ENCODE results near the gene SOBP. TPM values are rescaled to one million over a fixed set of nuclear protein-coding genes. Genes with fewer than 3 reads are reported as not detected.

Gene SOBP
- total and polyA plus RNA-seq, 10 donors = 0.87 to 7.8 (median 4.9) TPM

- Histone ChIP-seq H3K27ac (no peak overlapping the region), H3K9me3 (no peaks in the 10 kb centered on the region), H3K36me3 (no peaks in the 10 kb centered on the region), H3K4me1 (peaks cover 0 to 8% (median 0%) of the 10 kb centered on the region in 6 donors), H3K27me3 (replicated peaks in 1 of 7) (peaks cover 0 to 6% (median 0%) of the 10 kb centered on the region in 7 donors), H3K4me3 (no peak overlapping the region)
- TF ChIP-seq CTCF (IDR thresholded peaks at IDR 0.05 in 8 of 11, conservative IDR thresholded peaks at IDR 0.05 in 3 of 11) (no peak), POLR2AphosphoS5 (IDR thresholded peaks at IDR 0.05) (no peak), POLR2A (IDR thresholded peaks at IDR 0.05) (no peak)
- DNase-seq = no peak
- intact Hi-C loops (cut with DNase I; ENCODE audit: low total_unique reads) = no loop called here
- 66 to 77% (median 71%) methylated on average over 4 of the region's 4 CpGs for WGBS, 5 donors
Observed at GRCh38 chr6:107504270-107505026, 14.5 kb downstream of the SOBP start.

GRCh38 chr6:107506145-107506544 is 16.2 kb downstream of the SOBP start:
- Histone ChIP-seq H3K4me1 (peaks cover 0 to 8% (median 0%) of the 10 kb centered on the region in 6 donors), H3K4me3 (no peak overlapping the region), H3K9me3 (no peaks in the 10 kb centered on the region), H3K36me3 (no peaks in the 10 kb centered on the region), H3K27ac (no peak overlapping the region), H3K27me3 (replicated peaks in 1 of 7) (peaks cover 0 to 6% (median 0%) of the 10 kb centered on the region in 7 donors)
- DNase-seq = no peak
- WGBS, 5 donors = 81 to 97% (median 91%) methylated on average over 1 of the region's 1 CpG
- intact Hi-C loops (cut with DNase I; ENCODE audit: low total_unique reads) = no loop called here
- no peak for TF ChIP-seq POLR2AphosphoS5 (IDR thresholded peaks at IDR 0.05)
- no peak for TF ChIP-seq CTCF (IDR thresholded peaks at IDR 0.05 in 8 of 11, conservative IDR thresholded peaks at IDR 0.05 in 3 of 11)
- TF ChIP-seq POLR2A (IDR thresholded peaks at IDR 0.05) = no peak

- DNase-seq = no peak
- Histone ChIP-seq H3K27ac (no peak overlapping the region), H3K27me3 (replicated peaks in 1 of 7) (peaks cover 0 to 6% (median 0%) of the 10 kb centered on the region in 7 donors), H3K4me1 (peaks cover 0 to under 1% (median 0%) of the 10 kb centered on the region in 6 donors), H3K4me3 (no peak overlapping the region), H3K36me3 (no peaks in the 10 kb centered on the region), H3K9me3 (peaks cover 0 to 3% (median 0%) of the 10 kb centered on the region in 8 donors)
- WGBS, 5 donors = 38 to 78% (median 44%) methylated on average over 3 of the region's 3 CpGs
- intact Hi-C loops (cut with DNase I; ENCODE audit: low total_unique reads) = no loop called here
- TF ChIP-seq POLR2A (IDR thresholded peaks at IDR 0.05) (no peak), POLR2AphosphoS5 (IDR thresholded peaks at IDR 0.05) (no peak), CTCF (IDR thresholded peaks at IDR 0.05 in 8 of 11, conservative IDR thresholded peaks at IDR 0.05 in 3 of 11) (no peak)
Observed at GRCh38 chr6:107509506-107509905, 19.6 kb downstream of the SOBP start.

GRCh38 chr6:107510108-107510507 is 20.2 kb downstream of the SOBP start:
- intact Hi-C loops (cut with DNase I; ENCODE audit: low total_unique reads) = no loop called here
- WGBS, 5 donors = 71 to 87% (median 81%) methylated on average over 2 of the region's 2 CpGs
- Histone ChIP-seq H3K27me3 (replicated peaks in 1 of 7) (peaks cover 0 to 4% (median 0%) of the 10 kb centered on the region in 7 donors), H3K36me3 (no peaks in the 10 kb centered on the region), H3K27ac (no peak overlapping the region), H3K4me1 (no peaks in the 10 kb centered on the region), H3K9me3 (peaks cover 0 to 9% (median 4%) of the 10 kb centered on the region in 8 donors), H3K4me3 (no peak overlapping the region)
- no peak for TF ChIP-seq CTCF (IDR thresholded peaks at IDR 0.05 in 8 of 11, conservative IDR thresholded peaks at IDR 0.05 in 3 of 11)
- no peak for TF ChIP-seq POLR2A (IDR thresholded peaks at IDR 0.05)
- TF ChIP-seq POLR2AphosphoS5 (IDR thresholded peaks at IDR 0.05) = no peak
- DNase-seq = no peak
